Karpas-422 (cell line): ENCODE results near the gene AMER2. TPM values are rescaled to one million over a fixed set of nuclear protein-coding genes. Genes with fewer than 3 reads are reported as not detected.

Source experiments
- DNase-seq: peaks from one replicate; pipeline ENCODE4 v3.0.0-alpha.2; 2015
- H2AFZ ChIP-seq: fragments of 200-600 bp; sonication (generic); 2 replicates; pipeline ENCODE4 v1.6.1; 2014; ENCODE audit warnings: antibody characterized with exemption, low read length, mixed read lengths
- H3K27ac ChIP-seq: fragments of 200-600 bp; sonication (generic); 2 replicates; pipeline ENCODE4 v1.5.1; 2014; ENCODE audit warnings: mild to moderate bottlenecking, low read length, moderate library complexity
- H3K27me3 ChIP-seq: fragments of 200-600 bp; sonication (generic); 2 replicates; pipeline ENCODE4 v1.6.1; 2014; ENCODE audit warnings: low read length, mixed read lengths
- H3K36me3 ChIP-seq: fragments of 200-600 bp; sonication (generic); 2 replicates; pipeline ENCODE4 v1.6.1; 2014; ENCODE audit warnings: low read length, mixed read lengths; ENCODE audit not compliant: insufficient read depth
- H3K4me1 ChIP-seq: fragments of 200-600 bp; sonication (generic); 2 replicates; pipeline ENCODE4 v1.6.1; 2014; ENCODE audit warnings: mild to moderate bottlenecking, low read length, mixed read lengths
- H3K4me2 ChIP-seq: fragments of 200-600 bp; sonication (generic); 2 replicates; pipeline ENCODE4 v1.6.1; 2014; ENCODE audit warnings: low read length, low read depth, mild to moderate bottlenecking; ENCODE audit not compliant: poor library complexity, severe bottlenecking
- H3K4me3 ChIP-seq: fragments of 200-600 bp; sonication (generic); 2 replicates; pipeline ENCODE4 v1.5.1; 2014; ENCODE audit warnings: mild to moderate bottlenecking, antibody characterized with exemption, low read length, mixed read lengths
- H3K79me2 ChIP-seq: fragments of 200-600 bp; sonication (generic); 2 replicates; pipeline ENCODE4 v1.6.1; 2014; ENCODE audit warnings: mild to moderate bottlenecking, low read length, mixed read lengths
- H3K9ac ChIP-seq: fragments of 200-600 bp; sonication (generic); 2 replicates; pipeline ENCODE4 v1.6.0; 2014; ENCODE audit warnings: low read length
- H3K9me2 ChIP-seq: fragments of 200-600 bp; sonication (generic), shearing (Covaris generic); replicated peaks from 2 replicates; pipeline ENCODE4 v1.6.0; 2014; ENCODE audit warnings: mild to moderate bottlenecking, low read length, moderate library complexity; ENCODE audit not compliant: insufficient read depth
- H3K9me3 ChIP-seq: fragments of 300-700, 200-600 bp; sonication (generic); 2 replicates; pipeline ENCODE4 v1.6.1; 2014; ENCODE audit warnings: low read length, mixed read lengths
- H4K20me1 ChIP-seq: fragments of 200-600 bp; sonication (generic); 2 replicates; pipeline ENCODE4 v1.6.1; 2014; ENCODE audit warnings: mild to moderate bottlenecking, antibody characterized with exemption, low read length, low read depth; ENCODE audit not compliant: insufficient read depth
- total RNA-seq: library from RNA; depleted of rRNA; stranded (reverse); fragments of >200 nt; shearing (Covaris generic); gene quantifications from 2 replicates; pipeline ENCODE4 v1.2.3, GENCODE V29; 2014; ENCODE audit warnings: low replicate concordance

Gene AMER2
- total RNA-seq, 1 experiment from 2014 or later = not detected

GRCh38 chr13:25179011-25179410, 6.9 kb upstream of the AMER2 start:
- H3K9me2 ChIP-seq = no peaks in the 10 kb centered on the region
- H3K36me3 ChIP-seq = no peaks in the 10 kb centered on the region
- H3K4me2 ChIP-seq = no peak overlapping the region
- H3K4me1 ChIP-seq = peaks cover 16% of the 10 kb centered on the region
- H3K27ac ChIP-seq = no peak overlapping the region
- DNase-seq = peak; percentile 42
- no peak overlapping the region for H3K4me3 ChIP-seq
- no peak overlapping the region for H3K9ac ChIP-seq
- no peaks in the 10 kb centered on the region for H3K9me3 ChIP-seq
- H3K27me3 ChIP-seq = no peaks in the 10 kb centered on the region
- no peaks in the 10 kb centered on the region for H4K20me1 ChIP-seq
- H2AFZ ChIP-seq = no peak overlapping the region
- no peaks in the 10 kb centered on the region for H3K79me2 ChIP-seq

GRCh38 chr13:25178070-25178469, 6.0 kb upstream of the AMER2 start:
- Histone ChIP-seq H3K79me2 (no peaks in the 10 kb centered on the region), H2AFZ (no peak overlapping the region), H3K27me3 (no peaks in the 10 kb centered on the region), H3K4me1 (peaks cover 16% of the 10 kb centered on the region), H3K9me3 (no peaks in the 10 kb centered on the region), H3K4me3 (no peak overlapping the region), H3K36me3 (no peaks in the 10 kb centered on the region), H3K9me2 (no peaks in the 10 kb centered on the region), H3K9ac (no peak overlapping the region), H4K20me1 (no peaks in the 10 kb centered on the region), H3K4me2 (no peak overlapping the region), H3K27ac (no peak overlapping the region)
- DNase-seq = peak; percentile 70

GRCh38 chr13:25177636-25178035, 5.5 kb upstream of the AMER2 start:
- Histone ChIP-seq H3K9ac (no peak overlapping the region), H3K36me3 (no peaks in the 10 kb centered on the region), H3K4me3 (no peak overlapping the region), H3K79me2 (no peaks in the 10 kb centered on the region), H2AFZ (no peak overlapping the region), H3K4me1 (peaks cover 16% of the 10 kb centered on the region), H3K9me2 (no peaks in the 10 kb centered on the region), H3K27ac (no peak overlapping the region), H3K27me3 (no peaks in the 10 kb centered on the region), H3K9me3 (no peaks in the 10 kb centered on the region), H3K4me2 (no peak overlapping the region), H4K20me1 (no peaks in the 10 kb centered on the region)
- DNase-seq = no peak

GRCh38 chr13:25177012-25177411, 4.9 kb upstream of the AMER2 start:
- no peak overlapping the region for H2AFZ ChIP-seq
- no peaks in the 10 kb centered on the region for H3K79me2 ChIP-seq
- no peaks in the 10 kb centered on the region for H3K27me3 ChIP-seq
- no peaks in the 10 kb centered on the region for H3K9me3 ChIP-seq
- no peak overlapping the region for H3K4me3 ChIP-seq
- no peak overlapping the region for H3K4me2 ChIP-seq
- no peaks in the 10 kb centered on the region for H3K36me3 ChIP-seq
- H3K27ac ChIP-seq = no peak overlapping the region
- no peaks in the 10 kb centered on the region for H3K9me2 ChIP-seq
- DNase-seq = no peak
- H4K20me1 ChIP-seq = no peaks in the 10 kb centered on the region
- peaks cover 16% of the 10 kb centered on the region for H3K4me1 ChIP-seq
- no peak overlapping the region for H3K9ac ChIP-seq

- H4K20me1 ChIP-seq = no peaks in the 10 kb centered on the region
- H3K4me3 ChIP-seq = no peak overlapping the region
- no peaks in the 10 kb centered on the region for H3K9me2 ChIP-seq
- H3K36me3 ChIP-seq = no peaks in the 10 kb centered on the region
- H3K4me1 ChIP-seq = peaks cover 16% of the 10 kb centered on the region
- H3K4me2 ChIP-seq = no peak overlapping the region
- DNase-seq = no peak
- no peak overlapping the region for H3K9ac ChIP-seq
- H3K27ac ChIP-seq = no peak overlapping the region
- H2AFZ ChIP-seq = no peak overlapping the region
- H3K27me3 ChIP-seq = no peaks in the 10 kb centered on the region
- no peaks in the 10 kb centered on the region for H3K79me2 ChIP-seq
- H3K9me3 ChIP-seq = no peaks in the 10 kb centered on the region
Observed at GRCh38 chr13:25175431-25175830, 3.3 kb upstream of the AMER2 start.

GRCh38 chr13:25175026-25175425, 2.9 kb upstream of the AMER2 start:
- no peaks in the 10 kb centered on the region for H4K20me1 ChIP-seq
- no peaks in the 10 kb centered on the region for H3K79me2 ChIP-seq
- no peak overlapping the region for H3K27ac ChIP-seq
- no peaks in the 10 kb centered on the region for H3K36me3 ChIP-seq
- H3K4me1 ChIP-seq = peaks cover 16% of the 10 kb centered on the region
- no peaks in the 10 kb centered on the region for H3K9me3 ChIP-seq
- no peaks in the 10 kb centered on the region for H3K27me3 ChIP-seq
- no peak overlapping the region for H2AFZ ChIP-seq
- no peak overlapping the region for H3K9ac ChIP-seq
- DNase-seq = no peak
- H3K4me2 ChIP-seq = no peak overlapping the region
- H3K9me2 ChIP-seq = no peaks in the 10 kb centered on the region
- H3K4me3 ChIP-seq = no peak overlapping the region

- Histone ChIP-seq H3K27me3 (no peaks in the 10 kb centered on the region), H2AFZ (no peak overlapping the region), H3K4me2 (no peak overlapping the region), H3K4me1 (peaks cover 16% of the 10 kb centered on the region), H3K9ac (no peak overlapping the region), H3K9me3 (no peaks in the 10 kb centered on the region), H3K4me3 (no peak overlapping the region), H3K79me2 (no peaks in the 10 kb centered on the region), H4K20me1 (no peaks in the 10 kb centered on the region), H3K36me3 (no peaks in the 10 kb centered on the region), H3K27ac (no peak overlapping the region), H3K9me2 (no peaks in the 10 kb centered on the region)
- DNase-seq = no peak
Observed at GRCh38 chr13:25174304-25174703, 2.2 kb upstream of the AMER2 start.

- Histone ChIP-seq H3K36me3 (no peaks in the 10 kb centered on the region), H2AFZ (no peak overlapping the region), H3K4me1 (no peaks in the 10 kb centered on the region), H3K9ac (no peak overlapping the region), H3K9me2 (no peaks in the 10 kb centered on the region), H3K27me3 (no peaks in the 10 kb centered on the region), H3K4me3 (no peak overlapping the region), H3K27ac (no peak overlapping the region), H3K9me3 (no peaks in the 10 kb centered on the region), H3K4me2 (no peak overlapping the region), H4K20me1 (no peaks in the 10 kb centered on the region), H3K79me2 (no peaks in the 10 kb centered on the region)
- no peak for DNase-seq
Observed at GRCh38 chr13:25172303-25172630, 179 bp upstream of the AMER2 start.

GRCh38 chr13:25171170-25171516, 945 bp downstream of the AMER2 start:
- Histone ChIP-seq H3K4me2 (no peak overlapping the region), H3K9me2 (no peaks in the 10 kb centered on the region), H3K27ac (no peak overlapping the region), H3K79me2 (no peaks in the 10 kb centered on the region), H3K9ac (no peak overlapping the region), H2AFZ (no peak overlapping the region), H3K27me3 (no peaks in the 10 kb centered on the region), H3K9me3 (no peaks in the 10 kb centered on the region), H3K4me1 (no peaks in the 10 kb centered on the region), H3K36me3 (no peaks in the 10 kb centered on the region), H3K4me3 (no peak overlapping the region), H4K20me1 (no peaks in the 10 kb centered on the region)
- no peak for DNase-seq
